A549 (cell line): Measurements from ENCODE around the gene RFT1. TPM values are rescaled to one million over a fixed set of nuclear protein-coding genes. Genes with fewer than 3 reads are reported as not detected.
A peak's percentile ranks its signal among the peaks of the same experiment; 100 is the strongest.

Source experiments
- ATAC-seq, 2 experiments: fragments of 200-7000 bp in 1 of 2; fragments of >200 bp in 1 of 2; cut with Nextera tagmentation in 1 of 2; cut with Tn5 transposase in 1 of 2; 3 replicates each; pipeline versions ENCODE4 v1.8.0 to v1.9.1; 2018 to 2020; ENCODE audit warnings: mild to moderate bottlenecking in 1 of 2, moderate library complexity in 1 of 2
- CTCF ChIA-PET: fragments of 300-600 bp; sonication (Branson Sonifier 250); formaldehyde crosslinking; extraction: SDS; loops from one replicate; lab custom pipeline; 2021; ENCODE audit warnings: antibody characterized with exemption, inconsistent platforms; lab: Yijun Ruan, JAX
- POLR2A ChIA-PET: fragments of 350-600 bp; formaldehyde crosslinking; extraction: SDS; loops from one replicate; lab custom pipeline; 2021; ENCODE audit warnings: antibody characterized with exemption, inconsistent platforms; lab: Yijun Ruan, JAX
- DNase-seq, 2 experiments: peaks; one replicate each; pipeline versions ENCODE4 v3.0.0 to v3.0.0-alpha.2; 2011 to 2016; ENCODE audit warnings: low read depth in 1 of 2, low spot score in 1 of 2
- FAIRE-seq: peaks from 2 replicates; lab custom pipeline; 2011; peaks lifted over from hg19 to GRCh38; lab: Jason Lieb, UNC
- H3K27ac ChIP-seq, 2 experiments: fragments of >200 bp; sonication (Bioruptor Twin); formaldehyde crosslinking; 3 replicates each; pipeline ENCODE4 v1.5.1; 2016 to 2017
- H3K4me1 ChIP-seq: fragments of >200 bp; sonication (Bioruptor Twin); formaldehyde crosslinking; 3 replicates; pipeline ENCODE4 v1.6.1; 2016
- H3K4me2 ChIP-seq: fragments of >200 bp; sonication (Bioruptor Twin); formaldehyde crosslinking; 3 replicates; pipeline ENCODE4 v1.6.1; 2016
- H3K4me3 ChIP-seq: fragments of >200 bp; sonication (Bioruptor Twin); formaldehyde crosslinking; 3 replicates; pipeline ENCODE4 v1.5.1; 2016
- H3K9me3 ChIP-seq: fragments of >200 bp; sonication (Bioruptor Twin); formaldehyde crosslinking; 3 replicates; pipeline ENCODE4 v1.6.1; 2016
- BHLHE40 ChIP-seq: IDR thresholded peaks from 2 replicates; pipeline ENCODE4 v1.6.1; 2012; ENCODE audit warnings: low read depth, low read length, inconsistent platforms
- CHD2 ChIP-seq: fragments of 150-350 bp; IDR thresholded peaks from 2 replicates; pipeline ENCODE4 v1.6.1; 2014; ENCODE audit warnings: low read length; ENCODE audit not compliant: partially characterized antibody
- ESRRA ChIP-seq: fragments of 150-350 bp; IDR thresholded peaks from 2 replicates; pipeline ENCODE4 v1.6.1; 2014; ENCODE audit warnings: mild to moderate bottlenecking, low read length, borderline replicate concordance
- HOXB13 ChIP-seq: fragments of 250-450 bp; sonication (Bioruptor Pico); IDR thresholded peaks from 2 replicates; pipeline ENCODE4 v1.5.0; 2020; ENCODE audit warnings: low read depth, mild to moderate bottlenecking, moderate library complexity
- HOXB5 ChIP-seq: fragments of 250-450 bp; sonication (Bioruptor Pico); IDR thresholded peaks from 2 replicates; pipeline ENCODE4 v1.5.0; 2020; ENCODE audit warnings: mild to moderate bottlenecking, moderate library complexity
- MAFK ChIP-seq: fragments of 450-650 bp; IDR thresholded peaks from 2 replicates; pipeline ENCODE4 v1.6.1; 2014; ENCODE audit not compliant: partially characterized antibody
- MAX ChIP-seq: IDR thresholded peaks from 2 replicates; pipeline ENCODE4 v1.6.1; 2012
- MAZ ChIP-seq: fragments of 150-350 bp; IDR thresholded peaks from 2 replicates; pipeline ENCODE4 v1.6.1; 2014; ENCODE audit warnings: antibody characterized with exemption, low read depth, low read length, borderline replicate concordance
- MYC ChIP-seq: IDR thresholded peaks from 2 replicates; pipeline ENCODE4 v1.6.1; 2012; ENCODE audit warnings: mild to moderate bottlenecking, inconsistent platforms, low read length, improper control_type of control experiment, borderline replicate concordance
- NPAS2 ChIP-seq: fragments of 250-450 bp; sonication (Bioruptor Pico); IDR thresholded peaks from 2 replicates; pipeline ENCODE4 v1.8.0; 2022; ENCODE audit warnings: mild to moderate bottlenecking, moderate library complexity, borderline replicate concordance
- PHF8 ChIP-seq: fragments of 200-600 bp; sonication (generic); IDR thresholded peaks from 2 replicates; pipeline ENCODE4 v1.6.1; 2016; ENCODE audit warnings: low read depth, mild to moderate bottlenecking, antibody characterized with exemption, moderate library complexity, borderline replicate concordance
- RAD21 ChIP-seq, 2 experiments: fragments of >200 bp in 1 of 2; sonication (Bioruptor Twin) in 1 of 2; formaldehyde crosslinking in 1 of 2; IDR thresholded peaks in 1 of 2; conservative IDR thresholded peaks in 1 of 2; 2 replicates in 1 of 2; 3 replicates in 1 of 2; pipeline ENCODE4 v1.6.1; 2012 to 2018; ENCODE audit warnings: inconsistent platforms in 1 of 2
- SMC3 ChIP-seq: fragments of >200 bp; sonication (Bioruptor Twin); formaldehyde crosslinking; IDR thresholded peaks from 3 replicates; pipeline ENCODE4 v1.6.1; 2018; ENCODE audit warnings: inconsistent platforms
- TP53 ChIP-seq: fragments of 250-450 bp; sonication (Bioruptor Pico); IDR thresholded peaks from 2 replicates; pipeline ENCODE4 v1.5.0; 2021; ENCODE audit warnings: mild to moderate bottlenecking, moderate library complexity
- USF2 ChIP-seq: fragments of 450-650 bp; IDR thresholded peaks from 2 replicates; pipeline ENCODE4 v1.6.1; 2014; ENCODE audit warnings: antibody characterized with exemption
- ZFP36 ChIP-seq: fragments of 450-650 bp; IDR thresholded peaks from 2 replicates; pipeline ENCODE4 v1.6.1; 2014; ENCODE audit warnings: borderline replicate concordance; ENCODE audit not compliant: partially characterized antibody
- ZNF302 ChIP-seq: fragments of 250-450 bp; sonication (Bioruptor Pico); IDR thresholded peaks from 2 replicates; pipeline ENCODE4 v1.9.0; 2021; ENCODE audit warnings: inconsistent platforms, mild to moderate bottlenecking, moderate library complexity
- WGBS: methylation state at CpG from one replicate; pipeline ENCODE4 v1.1.6; 2017; ENCODE audit errors: missing lambda C conversion rate; 5-methylcytosine and 5-hydroxymethylcytosine counted together
- polyA plus RNA-seq, 4 experiments: library from polyadenylated mRNA; depleted of rRNA in 3 of 4; stranded (reverse); fragments of >200 nt; fragmentation: RNase III in 1 of 4; extraction: RNeasy Plus Mini Kit Qiagen cat#74134 plus additional on column Dnase treatment in 1 of 4; gene quantifications; 2 replicates in 3 of 4; 3 replicates in 1 of 4; pipeline ENCODE4 v1.2.3, GENCODE V29; 2011 to 2017
- TF ChIP-seq, protein P1 (sequence below): fragments of >200 bp; sonication (Bioruptor Twin); formaldehyde crosslinking; IDR thresholded peaks from 3 replicates; pipeline ENCODE4 v1.5.1; 2016
- TF ChIP-seq, protein P2 (sequence below): IDR thresholded peaks from 2 replicates; pipeline ENCODE4 v1.6.1; 2012; ENCODE audit warnings: low read depth, borderline replicate concordance
- TF ChIP-seq, protein P3 (sequence below): IDR thresholded peaks from 2 replicates; pipeline ENCODE4 v1.6.1; 2012
- TF ChIP-seq, protein P4 (sequence below): fragments of >200 bp; sonication (Bioruptor Twin); formaldehyde crosslinking; IDR thresholded peaks from 2 replicates; pipeline ENCODE4 v1.6.1; 2016
- TF ChIP-seq, protein P5 (sequence below): fragments of 250-450 bp; sonication (Bioruptor Pico); IDR thresholded peaks from 2 replicates; pipeline ENCODE4 v1.5.0; 2020; ENCODE audit warnings: low read depth, mild to moderate bottlenecking, moderate library complexity

The RFT1 gene
- polyA plus RNA-seq, 2 of the 4 experiments (the other 2 are of a cell fraction), result 15.6 to 33.6 TPM

DNA sequence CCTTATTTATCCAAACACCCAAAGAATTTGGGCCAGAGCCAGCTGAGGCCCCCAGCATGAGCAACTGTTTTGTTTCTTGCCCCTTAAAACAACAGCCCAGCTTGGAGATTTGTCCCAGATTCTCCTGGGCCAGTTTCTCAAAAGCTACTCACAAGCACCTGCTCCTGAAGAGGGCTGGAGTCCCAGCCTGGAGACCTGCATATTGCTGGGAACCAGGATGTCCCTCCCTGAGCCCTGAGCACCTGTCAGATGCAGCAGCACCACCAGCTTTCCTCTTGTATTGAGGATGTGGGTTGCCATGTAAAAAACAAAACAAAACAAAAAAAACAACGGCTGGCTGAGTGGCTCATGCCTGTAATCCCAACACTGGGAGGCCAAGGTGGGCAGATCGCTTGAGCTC lies 7.0 kb upstream of the RFT1 start (continued):
- no peak for TF ChIP-seq USF2
- TF ChIP-seq NPAS2 (CRISPR knock-in tag), result no peak

DNA sequence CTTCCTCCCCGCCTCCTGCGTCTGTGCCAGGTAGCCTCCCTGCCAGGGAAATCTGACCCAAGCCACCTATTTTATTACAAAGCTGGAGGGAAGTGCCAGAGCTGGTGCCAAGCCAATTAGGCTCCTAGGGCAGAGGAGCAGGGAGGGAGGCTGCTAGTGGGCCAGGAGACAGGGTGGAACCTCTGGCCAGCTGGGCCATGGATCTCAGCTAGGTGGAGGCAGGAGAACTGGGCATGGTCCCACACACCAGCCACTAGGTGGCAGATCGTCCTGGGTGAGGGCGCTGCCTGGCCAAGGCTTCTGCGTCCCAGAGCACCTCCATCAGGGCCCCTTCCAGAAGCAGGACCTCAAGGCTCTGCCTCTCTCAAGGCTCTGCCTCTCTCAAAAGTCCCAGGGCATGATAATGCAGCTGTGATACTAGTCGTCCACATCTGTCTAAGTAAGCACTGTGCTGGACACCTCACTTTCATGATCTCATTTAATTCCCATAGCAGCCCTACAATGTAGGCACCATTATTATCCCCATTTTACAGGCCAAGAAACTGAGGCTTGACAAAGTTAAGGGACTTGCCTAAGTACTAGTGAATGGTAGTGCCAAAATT lies 4.5 kb upstream of the RFT1 start:
- CTCF ChIA-PET, result interaction anchor here (0.5 to 7.7 kb wide), 21 partner anchors 8 to 784 kb away, joined by 3 to 87 read pairs (median 5); partner anchors contain the start of gene PRKCD
- WGBS, result 55% methylated on average over 4 of the region's 6 CpGs

DNA sequence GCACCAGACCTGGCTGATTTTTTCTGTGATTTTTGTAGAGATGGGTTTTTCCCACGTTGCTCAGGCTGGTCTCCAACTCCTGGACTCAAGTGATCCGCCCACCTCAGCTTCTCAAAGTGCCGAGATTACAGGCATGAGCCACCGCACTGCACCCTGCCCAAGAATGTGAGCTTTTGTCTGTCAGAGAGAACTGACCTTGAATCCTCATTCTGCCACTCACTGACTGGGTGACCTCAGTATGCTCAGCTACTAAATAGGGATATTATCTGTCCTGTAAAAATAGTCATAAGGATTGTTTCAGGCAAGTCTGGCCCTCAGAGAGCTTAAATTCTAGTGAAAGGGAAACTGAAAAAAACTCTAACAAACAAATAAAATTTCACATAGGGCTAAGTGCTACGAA lies 2.1 kb upstream of the RFT1 start:
- no peak for ATAC-seq

More for the DNA sequence above, 4.5 kb upstream of the RFT1 start:
- POLR2A ChIA-PET, result interaction anchor here (0.6 kb wide), 1 partner anchor 10 kb away, joined by 3 read pairs; no protein-coding TSS in a partner anchor
- Histone ChIP-seq H3K9me3 (no peaks in the 10 kb centered on the region), H3K4me1 (peaks cover 10% of the 10 kb centered on the region; the same call in 1 of the 3 replicates), H3K4me3 (no peak overlapping the region), H3K4me2 (no peak overlapping the region), H3K27ac (no peak overlapping the region)
- ATAC-seq, result peak; percentile 90 to 91
- peak; percentile 81 for TF ChIP-seq SMC3
- TF ChIP-seq TP53 (CRISPR knock-in tag), result no peak
- TF ChIP-seq HOXB5 (CRISPR knock-in tag), result no peak
- TF ChIP-seq ZFP36, result no peak
- TF ChIP-seq MAFK, result no peak
- no peak for TF ChIP-seq MYC
- TF ChIP-seq ZNF302 (CRISPR knock-in tag), result no peak
- no peak for TF ChIP-seq MAZ
- TF ChIP-seq RAD21 (conservative IDR thresholded peaks at IDR 0.05 in 1 of 2, IDR thresholded peaks at IDR 0.05 in 1 of 2), result peak; percentile 65 to 71
- TF ChIP-seq, protein P1, sequence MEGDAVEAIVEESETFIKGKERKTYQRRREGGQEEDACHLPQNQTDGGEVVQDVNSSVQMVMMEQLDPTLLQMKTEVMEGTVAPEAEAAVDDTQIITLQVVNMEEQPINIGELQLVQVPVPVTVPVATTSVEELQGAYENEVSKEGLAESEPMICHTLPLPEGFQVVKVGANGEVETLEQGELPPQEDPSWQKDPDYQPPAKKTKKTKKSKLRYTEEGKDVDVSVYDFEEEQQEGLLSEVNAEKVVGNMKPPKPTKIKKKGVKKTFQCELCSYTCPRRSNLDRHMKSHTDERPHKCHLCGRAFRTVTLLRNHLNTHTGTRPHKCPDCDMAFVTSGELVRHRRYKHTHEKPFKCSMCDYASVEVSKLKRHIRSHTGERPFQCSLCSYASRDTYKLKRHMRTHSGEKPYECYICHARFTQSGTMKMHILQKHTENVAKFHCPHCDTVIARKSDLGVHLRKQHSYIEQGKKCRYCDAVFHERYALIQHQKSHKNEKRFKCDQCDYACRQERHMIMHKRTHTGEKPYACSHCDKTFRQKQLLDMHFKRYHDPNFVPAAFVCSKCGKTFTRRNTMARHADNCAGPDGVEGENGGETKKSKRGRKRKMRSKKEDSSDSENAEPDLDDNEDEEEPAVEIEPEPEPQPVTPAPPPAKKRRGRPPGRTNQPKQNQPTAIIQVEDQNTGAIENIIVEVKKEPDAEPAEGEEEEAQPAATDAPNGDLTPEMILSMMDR, result peak; percentile 61
- peak; percentile 74 to 76 for DNase-seq
- no peak for FAIRE-seq

More for the DNA sequence above, 2.1 kb upstream of the RFT1 start:
- no peaks in the 10 kb centered on the region for H3K9me3 ChIP-seq
- no peak overlapping the region for H3K4me3 ChIP-seq
- TF ChIP-seq CHD2 (no peak), ESRRA (no peak), USF2 (no peak), BHLHE40 (no peak), SMC3 (no peak), PHF8 (no peak), MAX (no peak), ZNF302 (CRISPR knock-in tag) (no peak), HOXB13 (no peak)
- TF ChIP-seq, protein P2, sequence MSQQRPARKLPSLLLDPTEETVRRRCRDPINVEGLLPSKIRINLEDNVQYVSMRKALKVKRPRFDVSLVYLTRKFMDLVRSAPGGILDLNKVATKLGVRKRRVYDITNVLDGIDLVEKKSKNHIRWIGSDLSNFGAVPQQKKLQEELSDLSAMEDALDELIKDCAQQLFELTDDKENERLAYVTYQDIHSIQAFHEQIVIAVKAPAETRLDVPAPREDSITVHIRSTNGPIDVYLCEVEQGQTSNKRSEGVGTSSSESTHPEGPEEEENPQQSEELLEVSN, result no peak
- TF ChIP-seq, protein P3, sequence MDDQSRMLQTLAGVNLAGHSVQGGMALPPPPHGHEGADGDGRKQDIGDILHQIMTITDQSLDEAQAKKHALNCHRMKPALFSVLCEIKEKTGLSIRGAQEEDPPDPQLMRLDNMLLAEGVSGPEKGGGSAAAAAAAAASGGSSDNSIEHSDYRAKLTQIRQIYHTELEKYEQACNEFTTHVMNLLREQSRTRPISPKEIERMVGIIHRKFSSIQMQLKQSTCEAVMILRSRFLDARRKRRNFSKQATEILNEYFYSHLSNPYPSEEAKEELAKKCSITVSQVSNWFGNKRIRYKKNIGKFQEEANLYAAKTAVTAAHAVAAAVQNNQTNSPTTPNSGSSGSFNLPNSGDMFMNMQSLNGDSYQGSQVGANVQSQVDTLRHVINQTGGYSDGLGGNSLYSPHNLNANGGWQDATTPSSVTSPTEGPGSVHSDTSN, result no peak
- TF ChIP-seq, protein P4, sequence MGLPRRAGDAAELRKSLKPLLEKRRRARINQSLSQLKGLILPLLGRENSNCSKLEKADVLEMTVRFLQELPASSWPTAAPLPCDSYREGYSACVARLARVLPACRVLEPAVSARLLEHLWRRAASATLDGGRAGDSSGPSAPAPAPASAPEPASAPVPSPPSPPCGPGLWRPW, result no peak
- TF ChIP-seq, protein P5, sequence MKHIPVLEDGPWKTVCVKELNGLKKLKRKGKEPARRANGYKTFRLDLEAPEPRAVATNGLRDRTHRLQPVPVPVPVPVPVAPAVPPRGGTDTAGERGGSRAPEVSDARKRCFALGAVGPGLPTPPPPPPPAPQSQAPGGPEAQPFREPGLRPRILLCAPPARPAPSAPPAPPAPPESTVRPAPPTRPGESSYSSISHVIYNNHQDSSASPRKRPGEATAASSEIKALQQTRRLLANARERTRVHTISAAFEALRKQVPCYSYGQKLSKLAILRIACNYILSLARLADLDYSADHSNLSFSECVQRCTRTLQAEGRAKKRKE, result no peak
- ChIA-PET POLR2A (interaction anchor here (1.0 kb wide), 1 partner anchor 28 kb away, joined by 3 read pairs; no protein-coding TSS in a partner anchor), CTCF (interaction anchor here (1.2 to 7.7 kb wide), 3 partner anchors 19 to 64 kb away, joined by 4 to 87 read pairs (median 21); no protein-coding TSS in a partner anchor)
- 40% methylated on average over 5 of the region's 5 CpGs for WGBS
- H3K27ac ChIP-seq, result peak overlapping the region in 1 of 2 experiments; percentile 31; a peak in 1 of 6 replicates
- FAIRE-seq, result no peak
- H3K4me2 ChIP-seq, result no peak overlapping the region
- H3K4me1 ChIP-seq, result peaks cover 14% of the 10 kb centered on the region; the same call in 2 of the 3 replicates
- DNase-seq, result peak in 1 of 2 experiments; percentile 64
